Measurements from ENCODE around the gene ARRDC1.

GRCh38 chr9:137556069-137556838 lies 49.2 kb upstream of the ARRDC1 start:
- TF ChIP-seq RFX5 (IDR thresholded peaks at IDR 0.05; ENCODE audit: low read depth, low read length) (no peak), CHD7 (IDR thresholded peaks at IDR 0.05; ENCODE audit: low read depth, low read length) (no peak), RAD21 (CRISPR knock-in tag; conservative IDR thresholded peaks at IDR 0.05 in 1 of 2, IDR thresholded peaks at IDR 0.05 in 1 of 2) (no peak), ATF7 (IDR thresholded peaks at IDR 0.05) (no peak), SIN3A (IDR thresholded peaks at IDR 0.05; ENCODE audit: borderline replicate concordance in 2 of 2, control insufficient read depth in 1 of 2, low read depth in 2 of 2, low read length in 2 of 2) (no peak), STAT5B (CRISPR knock-in tag; IDR thresholded peaks at IDR 0.05) (no peak), POLR2A (conservative IDR thresholded peaks at IDR 0.05) (no peak), U2AF2 (optimal IDR thresholded peaks at IDR 0.05; ENCODE audit: low read depth, low read length) (no peak), PKNOX1 (IDR thresholded peaks at IDR 0.05) (no peak), HMG20B (CRISPR knock-in tag; IDR thresholded peaks at IDR 0.05) (no peak), ZBTB2 (IDR thresholded peaks at IDR 0.05) (no peak)

Measured in K562 (cell line).